Measurements from ENCODE around the gene CCL15. TPM values are rescaled to one million over a fixed set of nuclear protein-coding genes. Genes with fewer than 3 reads are reported as not detected.

CCL15 gene
- total and polyA plus RNA-seq, 2 of the 13 experiments (the other 11 are each of a cell fraction or from before 2014, with no cell fraction given) = 29.2 to 45.9 TPM

GRCh38 chr17:35981246-35981645 lies 20.1 kb downstream of the CCL15 start, which contains the start of gene CCL16 (continued):
- no peak for TF ChIP-seq THAP11 (CRISPR knock-in tag; IDR thresholded peaks at IDR 0.05)
- TF ChIP-seq TFAP4 (IDR thresholded peaks at IDR 0.05; ENCODE audit: borderline replicate concordance, low read depth) = no peak
- no peak for TF ChIP-seq SETDB1 (CRISPR knock-in tag; IDR thresholded peaks at IDR 0.05; ENCODE audit: borderline replicate concordance)
- no peak for TF ChIP-seq TRIM24 (CRISPR knock-in tag; IDR thresholded peaks at IDR 0.05)
- TF ChIP-seq ZNF569 (CRISPR knock-in tag; IDR thresholded peaks at IDR 0.05; ENCODE audit: borderline replicate concordance) = no peak
- TF ChIP-seq PAX8 (CRISPR knock-in tag; IDR thresholded peaks at IDR 0.05; ENCODE audit: borderline replicate concordance) = no peak
- no peak for TF ChIP-seq KAT8 (CRISPR knock-in tag; IDR thresholded peaks at IDR 0.05)
- no peak for TF ChIP-seq ELF4 (CRISPR knock-in tag; IDR thresholded peaks at IDR 0.05; ENCODE audit: borderline replicate concordance)
- no peak for TF ChIP-seq ATRX (CRISPR knock-in tag; IDR thresholded peaks at IDR 0.05; ENCODE audit: borderline replicate concordance)
- no peak for TF ChIP-seq MLXIP (CRISPR knock-in tag; IDR thresholded peaks at IDR 0.05; ENCODE audit: borderline replicate concordance)
- TF ChIP-seq ZNF30 (CRISPR knock-in tag; IDR thresholded peaks at IDR 0.05) = no peak
- no peak for TF ChIP-seq ZNF331 (CRISPR knock-in tag; IDR thresholded peaks at IDR 0.05)
- no peak for TF ChIP-seq ZBTB49 (CRISPR knock-in tag; IDR thresholded peaks at IDR 0.05; ENCODE audit: borderline replicate concordance)
- no peak for TF ChIP-seq NR3C1 (CRISPR knock-in tag; IDR thresholded peaks at IDR 0.05)
- no peak for TF ChIP-seq NFYC (CRISPR knock-in tag; IDR thresholded peaks at IDR 0.05)
- no peak for TF ChIP-seq BATF2 (CRISPR knock-in tag; IDR thresholded peaks at IDR 0.05)
- 0 out of 2 replicates have a peak, but pooled peaks have one; percentile 40 for TF ChIP-seq BCL6 (CRISPR knock-in tag; IDR thresholded peaks at IDR 0.05)
- TF ChIP-seq EHMT2 (IDR thresholded peaks at IDR 0.05; ENCODE audit: borderline replicate concordance, low read depth, low read length) = 0 out of 2 replicates have a peak, but pooled peaks have one; percentile 7
- no peak for TF ChIP-seq MAF1 (CRISPR knock-in tag; IDR thresholded peaks at IDR 0.05; ENCODE audit: borderline replicate concordance)
- TF ChIP-seq SNAPC5 (CRISPR knock-in tag; IDR thresholded peaks at IDR 0.05; ENCODE audit: borderline replicate concordance) = no peak
- TF ChIP-seq HES4 (CRISPR knock-in tag; IDR thresholded peaks at IDR 0.05; ENCODE audit: borderline replicate concordance) = no peak
- peak; percentile 58 for TF ChIP-seq CTCF (CRISPR knock-in tag; IDR thresholded peaks at IDR 0.05)
- TF ChIP-seq SRF (IDR thresholded peaks at IDR 0.05; ENCODE audit: low read depth, low read length) = no peak
